Immature natural killer cell (primary cell): ENCODE measurements around the gene ABR. TPM values are rescaled to one million over a fixed set of nuclear protein-coding genes. Genes with fewer than 3 reads are reported as not detected.
A peak's percentile ranks its signal among the peaks of the same experiment; 100 is the strongest.
"Not testable (repeated sequence)": the region's sequence is repeated elsewhere in the genome, so short reads cannot be mapped to it uniquely, and the experiment has no call there.

Experiments used
- DNase-seq, 3 donors: peaks; one replicate each; pipeline ENCODE4 v3.0.0; 2022; ENCODE audit warnings: mixed read lengths in 1 of 3
- H3K27ac Mint-ChIP-seq, 6 donors: one replicate each; pipeline ENCODE4 v1.8.0; 2020; ENCODE audit warnings: mixed read lengths in 6 of 6, mild to moderate bottlenecking in 5 of 6, inconsistent platforms in 4 of 6, moderate library complexity in 3 of 6
- H3K27me3 Mint-ChIP-seq, 3 donors: one replicate each; pipeline ENCODE4 v1.8.0; 2020 to 2021; ENCODE audit warnings: low read depth in 3 of 3, mild to moderate bottlenecking in 3 of 3, mixed read lengths in 3 of 3, moderate library complexity in 3 of 3, inconsistent platforms in 1 of 3
- H3K36me3 Mint-ChIP-seq, 3 donors: one replicate each; pipeline ENCODE4 v1.8.0; 2020; ENCODE audit warnings: mixed read lengths in 3 of 3, inconsistent platforms in 2 of 3, mild to moderate bottlenecking in 2 of 3
- H3K4me1 Mint-ChIP-seq, 2 donors: one replicate each; pipeline ENCODE4 v1.8.0; 2020; ENCODE audit warnings: inconsistent platforms in 2 of 2, mild to moderate bottlenecking in 2 of 2, mixed read lengths in 2 of 2, moderate library complexity in 1 of 2
- H3K4me3 Mint-ChIP-seq, 5 donors: one replicate each; pipeline ENCODE4 v1.8.0; 2020; ENCODE audit warnings: mild to moderate bottlenecking in 5 of 5, mixed read lengths in 5 of 5, inconsistent platforms in 3 of 5, moderate library complexity in 3 of 5
- H3K9me3 Mint-ChIP-seq, 6 donors: one replicate each; pipeline ENCODE4 v1.8.0; 2020; ENCODE audit warnings: mild to moderate bottlenecking in 6 of 6, mixed read lengths in 6 of 6, inconsistent platforms in 4 of 6, moderate library complexity in 3 of 6
- polyA plus RNA-seq, 3 donors: library from polyadenylated mRNA; unstranded; fragments of 300-500 nt; fragmentation: Illumina TruSeq; gene quantifications; one replicate each; pipeline ENCODE4 v1.2.3, GENCODE V29; 2021

Gene ABR
- polyA plus RNA-seq, 3 donors from 2014 or later = 11.2 to 36.2 (median 14.8) TPM

GRCh38 chr17:1216217-1217088, 36.7 kb upstream of the ABR start:
- H3K9me3 Mint-ChIP-seq = no peaks in the 10 kb centered on the region
- no peaks in the 10 kb centered on the region for H3K36me3 Mint-ChIP-seq
- DNase-seq = no peak
- peaks cover 13 to 22% of the 10 kb centered on the region in 2 donors for H3K4me1 Mint-ChIP-seq
- H3K27ac Mint-ChIP-seq = no peak overlapping the region
- H3K27me3 Mint-ChIP-seq = peaks cover 0 to 9% (median under 1%) of the 10 kb centered on the region in 3 donors
- no peak overlapping the region for H3K4me3 Mint-ChIP-seq

GRCh38 chr17:1212946-1213345, 33.2 kb upstream of the ABR start:
- H3K4me1 Mint-ChIP-seq = peaks cover 13 to 25% of the 10 kb centered on the region in 2 donors
- no peaks in the 10 kb centered on the region for H3K36me3 Mint-ChIP-seq
- no peaks in the 10 kb centered on the region for H3K9me3 Mint-ChIP-seq
- no peak for DNase-seq
- H3K27ac Mint-ChIP-seq = peak overlapping the region in 3 of 6 donors; percentile 70 to 87 (median 74)
- H3K4me3 Mint-ChIP-seq = peak overlapping the region in 4 of 5 donors; percentile 42 to 58 (median 51)
- H3K27me3 Mint-ChIP-seq = peaks cover 0 to 8% (median 0%) of the 10 kb centered on the region in 3 donors

- no peak overlapping the region for H3K4me3 Mint-ChIP-seq
- H3K4me1 Mint-ChIP-seq = peaks cover 13 to 26% of the 10 kb centered on the region in 2 donors
- no peak for DNase-seq
- no peaks in the 10 kb centered on the region for H3K36me3 Mint-ChIP-seq
- no peaks in the 10 kb centered on the region for H3K9me3 Mint-ChIP-seq
- no peak overlapping the region for H3K27ac Mint-ChIP-seq
- H3K27me3 Mint-ChIP-seq = peaks cover 0 to 8% (median 0%) of the 10 kb centered on the region in 3 donors
Measured at GRCh38 chr17:1211287-1211686, 31.5 kb upstream of the ABR start.

DNA sequence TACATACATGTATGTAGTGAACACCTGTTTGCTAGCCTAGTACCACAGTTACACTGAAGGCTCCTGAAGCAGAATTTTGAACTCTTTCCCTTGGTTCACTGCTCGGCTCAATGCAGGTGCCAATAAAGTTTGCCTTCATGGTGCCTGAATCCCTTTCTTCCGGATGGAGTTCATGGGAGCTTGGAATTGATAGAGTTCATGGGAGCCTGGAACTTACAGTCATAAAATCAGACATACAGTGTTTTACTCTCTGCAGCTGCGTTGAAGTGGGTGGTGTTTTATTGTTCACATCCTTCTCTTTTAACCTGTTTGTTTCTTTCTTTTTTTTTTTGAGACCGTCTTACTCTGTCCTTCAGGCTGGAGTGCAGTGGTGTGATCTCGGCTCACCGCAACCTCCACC, 29.2 kb upstream of the ABR start:
- H3K27me3 Mint-ChIP-seq = peaks cover 4 to 13% (median 5%) of the 10 kb centered on the region in 3 donors
- H3K27ac Mint-ChIP-seq = no peak overlapping the region

GRCh38 chr17:1206026-1206777, 26.4 kb upstream of the ABR start:
- H3K27ac Mint-ChIP-seq = peak overlapping the region in 1 of 6 donors; percentile 42

More for the DNA sequence above, 29.2 kb upstream of the ABR start:
- DNase-seq = no peak
- no peak overlapping the region for H3K4me3 Mint-ChIP-seq
- peaks cover 13 to 29% of the 10 kb centered on the region in 2 donors for H3K4me1 Mint-ChIP-seq
- no peaks in the 10 kb centered on the region for H3K9me3 Mint-ChIP-seq
- H3K36me3 Mint-ChIP-seq = no peaks in the 10 kb centered on the region

DNA sequence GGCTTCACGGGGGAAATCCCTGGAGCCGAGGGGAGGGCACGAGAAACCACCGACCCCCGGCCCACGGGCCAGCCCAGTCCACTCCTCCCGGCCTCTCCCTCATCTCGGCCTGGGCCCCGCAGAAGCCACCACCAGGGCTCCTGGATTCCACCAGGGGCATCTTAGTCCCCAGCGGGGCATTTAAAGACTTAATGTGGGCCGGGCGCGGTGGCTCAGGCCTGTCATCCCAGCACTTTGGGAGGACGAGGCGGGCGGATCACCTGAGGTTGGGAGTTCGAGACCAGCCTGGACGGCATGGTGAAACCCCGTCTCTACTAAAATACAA, 24.1 kb upstream of the ABR start:
- Mint-ChIP-seq H3K4me3 (peak overlapping the region; percentile 10 to 75 (median 51)), H3K27me3 (peaks cover 27 to 32% (median 28%) of the 10 kb centered on the region in 3 donors), H3K36me3 (no peaks in the 10 kb centered on the region), H3K4me1 (peaks cover 38 to 45% of the 10 kb centered on the region in 2 donors), H3K9me3 (no peaks in the 10 kb centered on the region), H3K27ac (peak overlapping the region in 3 of 6 donors; percentile 42 to 77 (median 73))
- no peak for DNase-seq

More at GRCh38 chr17:1206026-1206777, 26.4 kb upstream of the ABR start:
- Mint-ChIP-seq H3K4me3 (no peak overlapping the region), H3K4me1 (peaks cover 15 to 27% of the 10 kb centered on the region in 2 donors), H3K9me3 (no peaks in the 10 kb centered on the region), H3K27me3 (peaks cover 21 to 26% (median 22%) of the 10 kb centered on the region in 3 donors), H3K36me3 (no peaks in the 10 kb centered on the region)
- no peak for DNase-seq

DNA sequence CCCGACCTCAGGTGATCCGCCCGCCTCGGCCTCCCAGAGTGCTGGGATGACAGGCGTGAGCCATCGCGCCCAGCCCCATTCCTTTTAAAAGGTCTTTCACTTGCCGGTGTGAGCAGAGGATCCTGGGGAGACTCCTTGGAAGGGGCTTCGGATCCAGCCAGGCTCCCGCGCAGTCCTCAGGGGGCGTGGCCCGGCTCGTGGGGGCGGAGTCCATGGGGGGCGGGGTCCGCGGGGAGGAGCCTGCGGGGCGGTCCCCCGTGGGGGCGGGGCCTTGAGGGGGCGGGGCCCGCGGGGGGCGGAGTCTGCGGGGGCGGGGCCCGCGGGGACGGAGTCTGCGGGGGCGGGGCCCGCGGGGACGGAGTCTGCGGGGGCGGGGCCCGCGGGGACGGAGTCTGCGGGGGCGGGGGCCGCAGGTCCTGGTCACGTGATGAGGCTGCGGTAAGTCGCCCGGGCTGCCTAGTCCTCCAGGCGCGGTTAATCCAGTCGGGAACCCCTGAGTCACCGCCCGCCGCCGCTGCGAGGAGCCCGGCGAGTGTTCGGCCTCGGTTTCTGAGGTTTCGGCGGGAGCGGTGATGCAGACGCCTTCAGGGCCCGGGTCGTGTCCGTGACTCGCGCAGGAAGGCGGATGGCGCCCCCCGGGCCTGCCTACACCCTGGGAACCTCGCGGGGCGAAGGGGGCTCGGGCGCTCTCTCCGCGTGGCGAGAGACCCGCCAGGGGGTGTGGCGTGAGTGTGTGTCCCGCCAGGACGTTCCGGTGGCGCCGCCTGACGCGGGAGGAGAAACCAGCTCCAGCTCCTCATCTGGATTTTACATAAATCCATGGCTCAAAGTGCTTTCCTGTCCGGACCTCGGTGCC, 23.6 kb upstream of the ABR start:
- H3K9me3 Mint-ChIP-seq = no peaks in the 10 kb centered on the region
- peaks cover 42 to 48% of the 10 kb centered on the region in 2 donors for H3K4me1 Mint-ChIP-seq
- no peaks in the 10 kb centered on the region for H3K36me3 Mint-ChIP-seq
- H3K4me3 Mint-ChIP-seq = peak overlapping the region in 4 of 5 donors; percentile 6 to 87 (median 76)
- peak overlapping the region in 5 of 6 donors; percentile 45 to 99 (median 96) for H3K27ac Mint-ChIP-seq
- peak; percentile 48 to 61 (median 50) for DNase-seq
- H3K27me3 Mint-ChIP-seq = peaks cover 27 to 32% (median 29%) of the 10 kb centered on the region in 3 donors

DNA sequence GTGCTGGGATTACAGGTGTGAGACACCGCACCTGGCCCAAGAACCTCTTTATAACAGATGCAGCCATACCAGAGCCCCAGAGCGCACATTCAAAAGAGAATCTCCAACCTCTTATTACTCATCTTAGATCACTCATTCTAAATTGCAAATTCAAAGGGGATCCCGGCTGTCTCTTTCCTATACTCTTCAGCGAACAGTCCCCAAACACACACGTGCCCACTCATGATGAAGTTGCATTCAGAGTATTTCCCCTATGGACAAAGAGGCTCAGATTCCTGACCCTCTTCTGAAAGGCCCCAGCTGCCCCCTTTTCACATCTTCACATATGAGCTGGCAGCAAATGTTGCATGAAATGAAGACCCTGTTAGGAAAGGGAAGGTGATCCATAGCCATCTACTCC, 22.5 kb upstream of the ABR start:
- H3K36me3 Mint-ChIP-seq = no peaks in the 10 kb centered on the region
- H3K27me3 Mint-ChIP-seq = peaks cover 37 to 40% (median 38%) of the 10 kb centered on the region in 3 donors
- no peak for DNase-seq
- no peaks in the 10 kb centered on the region for H3K9me3 Mint-ChIP-seq
- peaks cover 52 to 58% of the 10 kb centered on the region in 2 donors for H3K4me1 Mint-ChIP-seq
- H3K27ac Mint-ChIP-seq = peak overlapping the region; percentile 94 to 99 (median 96)
- H3K4me3 Mint-ChIP-seq = peak overlapping the region; percentile 76 to 87 (median 82)

DNA sequence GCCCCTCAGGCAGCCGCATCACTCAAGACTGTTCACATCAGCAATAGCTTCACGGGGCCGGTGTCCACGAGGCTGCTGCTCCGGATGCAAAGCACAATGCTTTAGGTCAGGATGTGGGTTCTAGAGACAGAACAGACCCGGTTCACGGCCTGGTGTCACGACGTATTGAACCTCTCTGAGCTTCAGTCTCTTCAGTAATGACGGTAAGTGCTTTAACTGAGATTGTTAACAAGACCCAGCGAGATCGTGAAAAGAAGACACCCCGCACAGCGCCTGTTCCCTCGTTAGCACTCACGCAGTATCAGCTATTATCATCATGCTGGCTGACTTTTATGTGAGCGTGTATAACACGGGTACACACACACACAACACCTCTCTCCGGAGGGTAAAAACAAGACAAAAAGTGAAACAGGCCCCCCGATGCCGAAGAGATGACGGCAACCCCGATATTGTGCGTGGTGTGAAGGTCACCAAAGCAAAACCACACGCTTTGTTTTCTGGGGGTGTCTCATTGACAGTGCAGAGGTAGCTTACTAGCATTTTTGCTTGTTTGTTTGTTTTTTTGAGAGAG, 21.4 kb upstream of the ABR start:
- Mint-ChIP-seq H3K27ac (peak overlapping the region; percentile 94 to 99 (median 96)), H3K27me3 (peaks cover 37 to 41% (median 38%) of the 10 kb centered on the region in 3 donors), H3K4me1 (peaks cover 63 to 67% of the 10 kb centered on the region in 2 donors), H3K9me3 (no peaks in the 10 kb centered on the region), H3K4me3 (peak overlapping the region; percentile 76 to 87 (median 82)), H3K36me3 (no peaks in the 10 kb centered on the region)
- DNase-seq = peak; percentile 84 to 87 (median 85)

- H3K27me3 Mint-ChIP-seq = peaks cover 36 to 40% (median 38%) of the 10 kb centered on the region in 3 donors
- H3K36me3 Mint-ChIP-seq, H3K9me3 Mint-ChIP-seq: not testable (repeated sequence)
- peak; percentile 37 to 45 (median 40) for DNase-seq
- H3K27ac Mint-ChIP-seq = peak overlapping the region; percentile 48 to 97 (median 95)
- H3K4me3 Mint-ChIP-seq = peak overlapping the region; percentile 61 to 78 (median 64)
- H3K4me1 Mint-ChIP-seq = peaks cover 64 to 74% of the 10 kb centered on the region in 2 donors
Measured at GRCh38 chr17:1199271-1199743, 19.5 kb upstream of the ABR start.

- peaks cover 75 to 81% of the 10 kb centered on the region in 2 donors for H3K4me1 Mint-ChIP-seq
- peak overlapping the region; percentile 84 to 97 (median 96) for H3K27ac Mint-ChIP-seq
- peaks cover 33 to 39% (median 34%) of the 10 kb centered on the region in 3 donors for H3K27me3 Mint-ChIP-seq
- H3K36me3 Mint-ChIP-seq = no peaks in the 10 kb centered on the region
- peak overlapping the region; percentile 68 to 89 (median 80) for H3K4me3 Mint-ChIP-seq
- no peaks in the 10 kb centered on the region for H3K9me3 Mint-ChIP-seq
- peak; percentile 94 to 95 (median 94) for DNase-seq
Measured at GRCh38 chr17:1197781-1198490, 18.2 kb upstream of the ABR start.

DNA sequence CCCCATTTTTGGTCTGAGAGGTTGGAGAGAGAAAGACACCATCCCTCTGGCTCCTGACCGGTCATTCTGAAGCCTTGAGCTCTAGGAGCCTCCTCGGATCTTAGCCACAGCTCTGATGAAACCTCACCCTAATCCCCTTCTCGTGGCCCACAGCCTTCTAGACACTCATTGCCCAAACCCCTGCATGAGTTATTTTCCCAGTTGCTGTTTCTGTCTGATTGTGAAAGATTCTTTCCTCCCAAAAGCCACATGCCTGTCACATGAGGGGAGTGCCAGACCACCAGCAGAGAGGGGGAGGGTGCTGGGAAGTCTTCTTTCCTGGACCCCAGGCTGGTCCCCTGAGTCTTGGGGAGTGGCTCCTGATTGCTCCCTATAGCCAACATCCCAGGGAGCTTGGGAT, 17.6 kb upstream of the ABR start:
- peak; percentile 44 to 68 (median 62) for DNase-seq
- H3K27ac Mint-ChIP-seq = peak overlapping the region; percentile 84 to 97 (median 96)
- no peaks in the 10 kb centered on the region for H3K36me3 Mint-ChIP-seq
- H3K4me3 Mint-ChIP-seq = peak overlapping the region; percentile 68 to 89 (median 80)
- no peaks in the 10 kb centered on the region for H3K9me3 Mint-ChIP-seq
- H3K4me1 Mint-ChIP-seq = peaks cover 77 to 78% of the 10 kb centered on the region in 2 donors
- peaks cover 29 to 35% (median 30%) of the 10 kb centered on the region in 3 donors for H3K27me3 Mint-ChIP-seq
